GM12864 (cell line): ENCODE results near the gene ITGA3.

Experiments used
- DNase-seq: peaks from one replicate; pipeline ENCODE4 v3.0.0-alpha.2; 2011; ENCODE audit warnings: low read depth
- H3K4me3 ChIP-seq: 2 replicates; pipeline ENCODE4 v1.5.1; 2011; ENCODE audit warnings: mild to moderate bottlenecking, low read depth, low read length, control low read depth
- TF ChIP-seq, protein P1 (sequence below): IDR thresholded peaks from 2 replicates; pipeline ENCODE4 v1.5.1; 2011; ENCODE audit warnings: low read depth, mild to moderate bottlenecking, moderate library complexity, low read length, control low read depth, inconsistent platforms; ENCODE audit errors: missing control alignments

The ITGA3 gene

DNA sequence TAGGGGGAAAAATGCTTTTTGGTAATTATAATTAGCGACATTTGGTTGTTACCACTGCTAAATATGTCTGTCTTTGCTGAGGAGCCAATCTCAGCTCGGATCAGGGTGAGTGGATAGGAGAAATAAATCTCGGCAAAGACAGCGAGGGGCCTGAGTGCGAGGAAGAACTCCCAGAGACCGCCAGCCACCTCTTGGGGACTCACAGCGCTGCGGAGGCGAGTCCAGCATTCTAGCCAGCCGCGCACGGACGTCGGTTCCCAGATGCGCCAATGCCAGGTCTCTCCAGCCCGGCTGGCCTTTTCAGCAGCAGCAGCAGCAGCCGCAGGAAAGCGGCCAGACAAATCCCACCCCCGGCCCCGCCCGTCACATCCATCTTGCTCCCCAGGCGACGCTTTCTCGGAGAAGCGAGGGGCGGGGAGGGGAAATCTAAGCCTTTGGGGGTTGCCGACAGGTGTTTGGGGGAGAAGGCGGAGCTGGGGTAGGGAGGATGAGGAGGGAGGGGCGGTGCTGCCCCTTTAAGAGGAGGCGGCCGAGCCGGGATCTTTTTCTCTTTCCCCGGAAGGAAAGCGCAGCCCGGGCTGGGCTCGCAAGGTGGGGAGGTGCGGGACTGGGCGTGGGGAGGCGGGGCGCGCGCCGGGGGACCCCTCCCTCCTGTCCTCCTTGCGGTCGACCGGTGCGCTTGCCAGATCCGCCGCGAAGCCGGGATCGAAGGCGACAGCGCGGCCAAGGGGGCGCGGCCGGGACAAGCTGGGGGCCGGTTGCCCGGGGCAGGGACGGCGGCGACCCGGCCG is at the start of gene ITGA3:
Gene ITGA3 (plus strand): TSS at position 685 of the 791 bp plus-strand sequence. CDS start 330 bp downstream, outside the sequence.
- peak within 1 kb of the TSS; percentile 76 for H3K4me3 ChIP-seq
- DNase-seq = no peak
- TF ChIP-seq, protein P1, sequence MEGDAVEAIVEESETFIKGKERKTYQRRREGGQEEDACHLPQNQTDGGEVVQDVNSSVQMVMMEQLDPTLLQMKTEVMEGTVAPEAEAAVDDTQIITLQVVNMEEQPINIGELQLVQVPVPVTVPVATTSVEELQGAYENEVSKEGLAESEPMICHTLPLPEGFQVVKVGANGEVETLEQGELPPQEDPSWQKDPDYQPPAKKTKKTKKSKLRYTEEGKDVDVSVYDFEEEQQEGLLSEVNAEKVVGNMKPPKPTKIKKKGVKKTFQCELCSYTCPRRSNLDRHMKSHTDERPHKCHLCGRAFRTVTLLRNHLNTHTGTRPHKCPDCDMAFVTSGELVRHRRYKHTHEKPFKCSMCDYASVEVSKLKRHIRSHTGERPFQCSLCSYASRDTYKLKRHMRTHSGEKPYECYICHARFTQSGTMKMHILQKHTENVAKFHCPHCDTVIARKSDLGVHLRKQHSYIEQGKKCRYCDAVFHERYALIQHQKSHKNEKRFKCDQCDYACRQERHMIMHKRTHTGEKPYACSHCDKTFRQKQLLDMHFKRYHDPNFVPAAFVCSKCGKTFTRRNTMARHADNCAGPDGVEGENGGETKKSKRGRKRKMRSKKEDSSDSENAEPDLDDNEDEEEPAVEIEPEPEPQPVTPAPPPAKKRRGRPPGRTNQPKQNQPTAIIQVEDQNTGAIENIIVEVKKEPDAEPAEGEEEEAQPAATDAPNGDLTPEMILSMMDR = no peak

DNA sequence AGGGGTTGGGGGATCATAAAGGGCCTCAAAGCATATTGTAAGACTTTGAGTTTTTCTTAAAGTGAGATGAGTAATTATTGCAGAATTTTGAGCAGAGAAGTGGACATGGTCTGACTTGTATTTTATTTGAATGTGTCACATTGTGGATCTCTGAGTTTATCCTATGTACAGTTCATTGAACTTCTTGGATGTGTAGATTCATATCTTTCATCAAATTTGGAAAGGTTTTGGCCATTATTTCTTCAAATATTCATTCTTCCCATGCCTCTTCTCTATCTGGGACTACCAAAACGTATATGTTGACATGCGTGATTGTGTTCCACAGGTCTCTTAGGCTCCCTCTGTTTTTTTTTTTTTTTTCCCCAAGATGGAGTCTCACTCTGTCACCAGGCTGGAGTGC is 46.6 kb upstream of the ITGA3 start:
- no peak for DNase-seq
- no peak overlapping the region for H3K4me3 ChIP-seq
- TF ChIP-seq, protein P1 = no peak

DNA sequence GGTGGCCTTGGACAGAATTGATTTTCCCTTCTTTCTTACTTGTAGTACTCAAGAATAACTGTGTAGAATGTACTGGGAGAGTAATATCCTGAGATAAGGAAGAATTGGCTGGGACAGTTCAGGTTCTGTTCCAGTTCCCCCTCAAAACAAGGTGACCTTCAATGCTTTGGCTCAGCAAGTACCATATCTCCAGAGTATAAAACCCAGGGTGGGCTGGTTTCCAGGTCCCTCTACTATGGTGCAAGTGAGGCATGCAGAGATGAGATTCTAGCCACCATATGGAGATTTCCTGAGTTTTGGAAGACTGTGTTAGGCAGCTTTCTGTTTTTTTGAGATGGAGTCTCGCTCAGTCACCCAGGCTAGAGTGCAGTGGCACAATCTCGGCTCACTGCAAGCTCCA is 42.8 kb upstream of the ITGA3 start:
- TF ChIP-seq, protein P1 = no peak
- DNase-seq = no peak
- no peak overlapping the region for H3K4me3 ChIP-seq

DNA sequence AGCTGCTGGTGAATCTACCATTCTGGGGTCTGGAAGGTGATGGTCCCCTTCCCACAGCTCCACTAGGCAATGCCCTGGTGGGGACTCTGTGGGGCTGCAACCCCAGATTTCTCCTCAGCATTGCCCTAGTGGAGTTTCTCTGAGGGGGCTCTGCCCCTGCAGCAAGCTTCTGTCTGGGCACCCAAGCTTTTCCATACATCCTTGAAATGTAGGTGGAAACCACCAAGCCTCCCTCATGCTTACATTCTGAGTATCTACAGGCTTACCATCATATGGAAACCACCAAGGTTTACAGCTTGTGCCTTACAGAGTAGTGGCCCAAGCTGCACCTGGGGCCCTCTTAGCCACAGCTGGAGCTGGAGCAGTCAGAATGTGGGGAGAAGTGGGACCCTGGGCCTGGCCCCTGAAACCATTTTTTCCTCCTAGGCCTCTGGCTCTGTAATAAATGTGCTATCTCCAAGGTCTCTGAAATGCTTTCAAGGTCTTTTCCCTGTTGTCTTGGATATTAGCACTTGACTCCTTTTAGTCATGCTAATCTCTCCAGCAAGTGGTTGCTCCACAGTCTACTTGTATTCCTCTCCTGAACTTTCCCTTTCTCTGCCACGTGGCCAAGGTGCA is 41.3 kb upstream of the ITGA3 start:
- DNase-seq = no peak
- TF ChIP-seq, protein P1 = no peak
- H3K4me3 ChIP-seq = no peak overlapping the region

DNA sequence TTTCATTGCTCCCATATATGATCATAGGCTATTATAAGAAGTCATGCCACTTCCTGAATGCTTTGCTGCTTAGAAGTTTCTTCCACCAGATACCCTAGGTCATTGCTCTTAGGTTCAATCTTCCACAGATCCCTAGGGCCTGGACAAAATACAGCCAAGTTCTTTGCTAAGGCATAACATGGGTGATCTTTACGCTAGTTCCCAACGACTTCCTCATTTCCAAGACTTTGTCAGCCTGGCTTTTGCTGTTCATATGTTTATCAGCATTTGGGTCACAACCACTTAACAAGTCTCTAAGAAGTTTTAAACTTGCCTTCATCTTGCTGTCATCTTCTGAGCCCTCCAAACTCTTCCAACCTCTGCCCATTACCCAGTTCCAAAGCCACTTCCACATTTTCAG is 40.8 kb upstream of the ITGA3 start:
- no peak overlapping the region for H3K4me3 ChIP-seq
- TF ChIP-seq, protein P1 = no peak
- no peak for DNase-seq

DNA sequence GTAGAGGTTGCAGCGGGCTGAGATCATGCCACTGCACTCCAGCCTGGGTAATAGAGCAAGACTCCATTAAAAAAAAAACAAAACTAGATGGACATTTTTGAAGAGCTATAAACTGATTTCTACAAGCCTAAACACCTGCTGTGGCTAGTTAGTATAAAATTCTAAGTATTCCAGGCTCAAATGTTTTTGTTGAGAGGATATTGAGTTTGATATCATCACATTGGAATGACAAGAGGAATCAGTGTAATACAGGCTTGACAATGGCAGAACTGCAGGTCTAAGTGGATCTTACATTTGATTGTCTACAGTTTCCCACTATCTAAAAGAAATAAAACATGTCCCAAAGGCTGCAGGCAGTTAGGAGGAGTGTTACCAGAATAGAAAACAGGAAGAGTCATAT is 37.0 kb upstream of the ITGA3 start:
- no peak overlapping the region for H3K4me3 ChIP-seq
- TF ChIP-seq, protein P1 = no peak
- no peak for DNase-seq
